ENCODE results near the gene TDRD10.
A peak's percentile ranks its signal among the peaks of the same experiment; 100 is the strongest.
"Not testable (repeated sequence)": the region's sequence is repeated elsewhere in the genome, so short reads cannot be mapped to it uniquely, and the experiment has no call there.

Gene TDRD10

GRCh38 chr1:154479764-154480421 lies 22.1 kb upstream of the TDRD10 start:
- DNase-seq = peak; percentile 54

- no peak for DNase-seq
Measured at GRCh38 chr1:154481053-154481452, 21.0 kb upstream of the TDRD10 start.

GRCh38 chr1:154483941-154484803 lies 17.8 kb upstream of the TDRD10 start:
- DNase-seq = no peak

- DNase-seq = no peak
Measured at GRCh38 chr1:154485106-154485505, 16.9 kb upstream of the TDRD10 start.

GRCh38 chr1:154485910-154486496 lies 16.0 kb upstream of the TDRD10 start:
- DNase-seq = no peak

GRCh38 chr1:154486756-154487155 lies 15.3 kb upstream of the TDRD10 start:
- DNase-seq = not testable (repeated sequence)

- DNase-seq = no peak
Measured at GRCh38 chr1:154488922-154489321, 13.1 kb upstream of the TDRD10 start.

GRCh38 chr1:154489695-154490274 lies 12.2 kb upstream of the TDRD10 start:
- no peak for DNase-seq

GRCh38 chr1:154490317-154490716 lies 11.7 kb upstream of the TDRD10 start:
- no peak for DNase-seq

GRCh38 chr1:154492115-154492514 lies 9.9 kb upstream of the TDRD10 start:
- DNase-seq = no peak

GRCh38 chr1:154493276-154493675 lies 8.7 kb upstream of the TDRD10 start:
- DNase-seq = no peak

GRCh38 chr1:154495496-154496273 lies 6.3 kb upstream of the TDRD10 start:
- DNase-seq = no peak

GRCh38 chr1:154496383-154496782 lies 5.6 kb upstream of the TDRD10 start:
- DNase-seq = no peak

GRCh38 chr1:154497026-154497806 lies 4.8 kb upstream of the TDRD10 start:
- no peak for DNase-seq

- no peak for DNase-seq
Measured at GRCh38 chr1:154499446-154499845, 2.6 kb upstream of the TDRD10 start.

- no peak for DNase-seq
Measured at GRCh38 chr1:154500533-154500932, 1.5 kb upstream of the TDRD10 start.

- no peak for DNase-seq
Measured at GRCh38 chr1:154501423-154502065, 475 bp upstream of the TDRD10 start.

- no peak for DNase-seq
Measured at GRCh38 chr1:154502744-154503115, 711 bp downstream of the TDRD10 start.

- no peak for DNase-seq
Measured at GRCh38 chr1:154503898-154504297, 1.9 kb downstream of the TDRD10 start.

- DNase-seq = no peak
Measured at GRCh38 chr1:154512760-154513159, 10.7 kb downstream of the TDRD10 start.

GRCh38 chr1:154514066-154514553 lies 12.1 kb downstream of the TDRD10 start:
- DNase-seq = no peak
